Loucy (cell line): ENCODE measurements around the gene ZNF44.

Experiments used
- H2AFZ ChIP-seq: fragments of 200-600 bp; sonication (generic); 2 replicates; pipeline ENCODE4 v1.6.0; 2016; ENCODE audit warnings: antibody characterized with exemption, mild to moderate bottlenecking, low read length, moderate library complexity
- H3F3A ChIP-seq: fragments of 200-600 bp; 2 replicates; pipeline ENCODE4 v1.6.0; 2016; ENCODE audit warnings: antibody characterized with exemption, low read depth, mild to moderate bottlenecking
- H3K27me3 ChIP-seq: fragments of 200-600 bp; sonication (generic); 2 replicates; pipeline ENCODE4 v1.6.1; 2014; ENCODE audit warnings: low read length, mild to moderate bottlenecking; ENCODE audit not compliant: insufficient read depth, poor library complexity, severe bottlenecking
- H3K36me3 ChIP-seq: fragments of 200-600 bp; sonication (generic); 2 replicates; pipeline ENCODE4 v1.6.1; 2016; ENCODE audit warnings: low read length; ENCODE audit not compliant: insufficient read depth
- H3K4me1 ChIP-seq: fragments of 200-600 bp; sonication (generic); 2 replicates; pipeline ENCODE4 v1.5.1; 2014; ENCODE audit warnings: low read length, mild to moderate bottlenecking; ENCODE audit not compliant: insufficient read depth, poor library complexity, severe bottlenecking
- H3K4me2 ChIP-seq: fragments of 200-600 bp; sonication (generic); 2 replicates; pipeline ENCODE4 v1.6.0; 2014; ENCODE audit warnings: antibody characterized with exemption, low read length, low read depth, mild to moderate bottlenecking; ENCODE audit not compliant: poor library complexity, severe bottlenecking
- H3K4me3 ChIP-seq: fragments of 200-600 bp; sonication (generic); 2 replicates; pipeline ENCODE4 v1.5.1; 2014; ENCODE audit warnings: low read length, mild to moderate bottlenecking, mixed read lengths; ENCODE audit not compliant: poor library complexity, severe bottlenecking
- H3K79me2 ChIP-seq: fragments of 200-600 bp; sonication (generic); 2 replicates; pipeline ENCODE4 v1.6.1; 2014; ENCODE audit warnings: low read length; ENCODE audit not compliant: insufficient read depth
- H3K9ac ChIP-seq: fragments of 200-600 bp; sonication (generic); 2 replicates; pipeline ENCODE4 v1.6.0; 2014; ENCODE audit warnings: mild to moderate bottlenecking, low read depth, low read length, moderate library complexity; ENCODE audit not compliant: poor library complexity, severe bottlenecking
- H3K9me2 ChIP-seq: fragments of 200-600 bp; sonication (generic); replicated peaks from 2 replicates; pipeline ENCODE4 v1.6.1; 2016; ENCODE audit warnings: low read depth, low read length, mixed read lengths
- H3K9me3 ChIP-seq: fragments of 200-600 bp; sonication (generic); 2 replicates; pipeline ENCODE4 v1.6.1; 2014; ENCODE audit warnings: mild to moderate bottlenecking, antibody characterized with exemption, low read length, low read depth; ENCODE audit not compliant: insufficient read depth
- H4K20me1 ChIP-seq: fragments of 200-600 bp; sonication (generic); 2 replicates; pipeline ENCODE4 v1.6.0; 2014; ENCODE audit warnings: antibody characterized with exemption, low read length, mild to moderate bottlenecking; ENCODE audit not compliant: insufficient read depth, poor library complexity, severe bottlenecking
- CTCF ChIP-seq: fragments of 200-600 bp; sonication (generic); conservative IDR thresholded peaks from 2 replicates; pipeline ENCODE4 v1.5.1; 2014; ENCODE audit warnings: mild to moderate bottlenecking, antibody characterized with exemption, low read length
- EZH2phosphoT487 ChIP-seq: fragments of 200-600 bp; IDR thresholded peaks from 2 replicates; pipeline ENCODE4 v1.6.1; 2018; ENCODE audit warnings: antibody characterized with exemption, mild to moderate bottlenecking, moderate library complexity, borderline replicate concordance

The ZNF44 gene

DNA sequence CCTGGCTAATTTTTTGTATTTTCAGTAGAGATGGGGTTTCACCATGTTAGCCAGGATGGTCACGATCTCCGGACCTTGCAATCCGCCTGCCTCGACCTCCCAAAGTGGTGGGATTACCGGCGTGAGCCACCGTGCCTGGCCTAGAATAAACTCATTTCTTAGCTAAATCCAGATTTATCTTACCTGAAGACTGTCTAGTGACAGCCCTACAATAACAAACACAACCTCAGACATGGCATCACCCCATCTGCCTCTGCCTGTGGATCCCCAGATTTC lies 5.0 kb downstream of the ZNF44 start:
- no peak overlapping the region for H3K9ac ChIP-seq
- no peaks in the 10 kb centered on the region for H3K9me2 ChIP-seq
- peak overlapping the region; percentile 55 for H3K4me2 ChIP-seq
- H3K4me1 ChIP-seq = peaks cover 34% of the 10 kb centered on the region
- H4K20me1 ChIP-seq = peaks cover 59% of the 10 kb centered on the region
- H2AFZ ChIP-seq = no peak overlapping the region
- no peaks in the 10 kb centered on the region for H3K36me3 ChIP-seq
- TF ChIP-seq CTCF = no peak
- TF ChIP-seq EZH2phosphoT487 = no peak
- H3K9me3 ChIP-seq = no peaks in the 10 kb centered on the region
- peaks cover 93% of the 10 kb centered on the region for H3K79me2 ChIP-seq
- peaks cover 3% of the 10 kb centered on the region for H3F3A ChIP-seq
- H3K4me3 ChIP-seq = peak overlapping the region; percentile 32
- H3K27me3 ChIP-seq = peaks cover 5% of the 10 kb centered on the region

DNA sequence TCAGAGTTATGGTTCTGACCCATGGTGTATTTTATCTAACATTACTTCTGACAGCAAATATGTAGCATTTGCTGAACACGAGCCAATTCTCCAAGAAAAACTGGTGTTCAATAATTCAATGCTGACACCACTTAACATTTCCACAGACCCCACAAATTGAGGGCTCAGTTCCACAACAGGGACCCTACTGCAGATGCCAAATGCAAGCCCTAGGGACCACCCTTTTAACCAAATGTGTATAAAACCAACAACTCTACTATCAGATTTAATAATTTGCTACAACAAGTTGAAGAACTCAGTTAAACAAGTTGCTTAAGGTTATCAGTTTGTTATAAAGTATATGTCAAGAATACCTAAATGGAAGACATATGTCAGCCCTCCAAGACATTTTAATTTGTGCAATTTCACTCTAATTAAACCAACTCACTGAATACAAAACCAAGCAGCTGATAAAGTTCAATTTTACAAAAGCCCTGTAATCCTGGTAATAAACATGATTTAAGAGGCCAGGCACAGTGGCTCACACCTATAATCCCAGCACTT lies 6.7 kb downstream of the ZNF44 start:
- H3K4me1 ChIP-seq = peaks cover 28% of the 10 kb centered on the region
- H3K36me3 ChIP-seq = no peaks in the 10 kb centered on the region
- no peaks in the 10 kb centered on the region for H3K9me3 ChIP-seq
- peaks cover 49% of the 10 kb centered on the region for H4K20me1 ChIP-seq
- no peaks in the 10 kb centered on the region for H3K9me2 ChIP-seq
- no peaks in the 10 kb centered on the region for H3F3A ChIP-seq
- no peak overlapping the region for H3K4me3 ChIP-seq
- no peak overlapping the region for H3K9ac ChIP-seq
- TF ChIP-seq EZH2phosphoT487 (no peak), CTCF (no peak)
- H3K4me2 ChIP-seq = peak overlapping the region; percentile 15
- no peaks in the 10 kb centered on the region for H3K27me3 ChIP-seq
- H3K79me2 ChIP-seq = peaks cover 98% of the 10 kb centered on the region
- no peak overlapping the region for H2AFZ ChIP-seq

DNA sequence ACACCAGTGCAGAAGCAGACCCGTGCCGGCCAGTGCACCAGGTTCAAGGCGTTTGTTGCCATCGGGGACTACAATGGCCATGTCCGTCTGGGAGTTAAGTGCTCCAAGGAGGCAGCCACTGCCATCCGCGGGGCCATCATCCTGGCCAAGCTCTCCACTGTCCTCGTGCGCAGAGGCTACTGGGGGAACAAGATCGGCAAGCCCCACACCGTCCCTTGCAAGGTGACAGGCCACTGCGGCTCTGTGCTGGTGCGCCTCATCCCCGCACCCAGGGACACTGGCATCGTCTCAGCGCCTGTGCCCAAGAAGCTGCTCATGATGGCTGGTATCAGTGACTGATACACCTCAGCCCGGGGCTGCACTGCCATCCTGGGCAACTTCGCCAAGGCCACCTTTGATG lies 10.1 kb downstream of the ZNF44 start:
- Histone ChIP-seq H3K27me3 (no peaks in the 10 kb centered on the region), H2AFZ (no peak overlapping the region), H3K4me3 (no peak overlapping the region), H3F3A (no peaks in the 10 kb centered on the region; the same call in 1 of the 2 replicates), H4K20me1 (peaks cover 50% of the 10 kb centered on the region), H3K9me2 (no peaks in the 10 kb centered on the region), H3K79me2 (peaks cover 97% of the 10 kb centered on the region), H3K4me2 (no peak overlapping the region), H3K36me3 (no peaks in the 10 kb centered on the region), H3K9me3 (no peaks in the 10 kb centered on the region), H3K9ac (no peak overlapping the region), H3K4me1 (peaks cover 10% of the 10 kb centered on the region)
- TF ChIP-seq EZH2phosphoT487 (no peak), CTCF (no peak)
